Heart left ventricle (tissue), 16 donors: ENCODE data around the gene FKBP1A. TPM values are rescaled to one million over a fixed set of nuclear protein-coding genes. Genes with fewer than 3 reads are reported as not detected.
"Not testable (repeated sequence)": the region's sequence is repeated elsewhere in the genome, so short reads cannot be mapped to it uniquely, and the experiment has no call there.

Experiments
- ATAC-seq, 4 donors: fragments of 200-7000 bp; cut with Tn5 transposase; one replicate each; pipeline ENCODE4 v1.9.1; 2020 to 2022; ENCODE audit warnings: moderate library complexity in 4 of 4, mild to moderate bottlenecking in 3 of 4, moderate number of reproducible peaks in 1 of 4
- DNase-seq, 5 donors: peaks; one replicate each; pipeline ENCODE4 v3.0.0-alpha.2; 2020
- H3K27ac ChIP-seq, 12 donors: fragments of 200-600 bp; sonication (generic) in 4 of 12; one replicate each; pipeline versions ENCODE4 v1.5.0 to v1.8.0; 2016 to 2022; ENCODE audit warnings: mild to moderate bottlenecking in 2 of 12
- H3K27me3 ChIP-seq, 9 donors: fragments of 200-600 bp; sonication (generic) in 2 of 9; one replicate each; pipeline versions ENCODE4 v1.5.1 to v1.8.0; 2016 to 2022; ENCODE audit warnings: mild to moderate bottlenecking in 3 of 9
- H3K36me3 ChIP-seq, 9 donors: fragments of 200-600 bp; sonication (generic) in 2 of 9; one replicate each; pipeline versions ENCODE4 v1.5.0 to v1.8.0; 2018 to 2022; ENCODE audit warnings: mild to moderate bottlenecking in 2 of 9
- H3K4me1 ChIP-seq, 12 donors: fragments of 200-600 bp; sonication (generic) in 4 of 12; one replicate each; pipeline versions ENCODE4 v1.5.0 to v1.8.0; 2016 to 2022; ENCODE audit warnings: mild to moderate bottlenecking in 3 of 12
- H3K4me3 ChIP-seq, 12 donors: fragments of 200-600 bp; sonication (generic) in 4 of 12; one replicate each; pipeline versions ENCODE4 v1.5.0 to v1.8.0; 2017 to 2022; ENCODE audit warnings: mild to moderate bottlenecking in 9 of 12, moderate library complexity in 4 of 12
- H3K9me3 ChIP-seq, 12 donors: fragments of 200-600 bp; sonication (generic) in 4 of 12; one replicate each; pipeline versions ENCODE4 v1.5.0 to v1.8.0; 2016 to 2022; ENCODE audit warnings: mild to moderate bottlenecking in 1 of 12
- POLR2A ChIP-seq, 2 donors: fragments of 450-650 bp; IDR thresholded peaks; one replicate each; pipeline ENCODE4 v1.6.1; 2017; ENCODE audit warnings: antibody characterized with exemption in 2 of 2, mild to moderate bottlenecking in 2 of 2, moderate library complexity in 2 of 2
- WGBS, 4 donors: extraction: QIAGEN DNeasy Blood & Tissue Kit in 2 of 4; methylation state at CpG; one replicate each; pipeline versions ENCODE4 v1.1.5 to v1.1.7; 2013 to 2018; 5-methylcytosine and 5-hydroxymethylcytosine counted together
- intact Hi-C, 10 donors: fragments of 100-400 bp; cut with DNase I; formaldehyde crosslinking; loops; one replicate each; pipeline versions ENCODE4 v1.11.1 to v1.14.2; 2022
- polyA plus RNA-seq, 2 donors: library from polyadenylated mRNA; stranded (reverse); fragments of 200-250 nt; gene quantifications; one replicate each; pipeline ENCODE4 v1.2.3, GENCODE V29; 2013
- total RNA-seq, 9 donors: library from RNA; depleted of rRNA in 2 of 9; stranded (reverse); fragments of >200 nt in 2 of 9; fragmentation: NEBNext Ultra II Directional in 3 of 9; extraction: Animal tissue kit (Norgen Biotek cat#: 25700) in 3 of 9; gene quantifications; one replicate each; pipeline versions ENCODE4 v1.1.0 to v1.2.4, GENCODE V29; 2016 to 2023
- TF ChIP-seq, protein P1 (sequence below), 12 donors: fragments of 200-600 bp; sonication (generic) in 4 of 12; IDR thresholded peaks; one replicate each; pipeline versions ENCODE4 v1.5.0 to v1.8.0; 2018 to 2022; ENCODE audit warnings: antibody characterized with exemption in 12 of 12, mild to moderate bottlenecking in 5 of 12
- donor health status: ischemic (EF 13 %, LVEDD 7.1; RV severe dilation, severe dysfunction).
- donor health status: healthy with polysubstance abuse.
- donor health status: DM: no; HTN: yes; CAD: no.
- donor health status: DM: no; HTN: no; CAD: no.
- donor health status: ischemic (EF 25% LVEDD 6.9; RV normal size, moderate dysfunction).
- donor health status: ischemic (EF 25% LVEDD 5.7; RV mildly dilated, moderate dysfunction).
- donor health status: healthy.
- donor health status: DM: yes; HTN: yes; CAD: no.
- donor health status: ischemic (EF 35%, LVEDD 5.7; RV mildly dilated, moderate dysfunction).
- donor health status: nonischemic (EF 11% LVEDD 7.7; RV severe dilation, severe dysfunction).
- donor health status: DM: yes; HTN: yes; CAD: no.
- donor health status: PGD.
- donor health status: ischemic (EF 29% LVEDD 5.4; RV normal size, mild dysfunction).
- donor health status: nonischemic (EF 23%, LVEDD 6.1; RV moderate dilation, normal function).

Gene FKBP1A
- total and polyA plus RNA-seq, 11 donors: 71.3 to 401 (median 144) TPM

- intact Hi-C loops: no loop called here
- DNase-seq (no peak), ATAC-seq (no peak)
- Histone ChIP-seq H3K4me3 (no peak overlapping the region), H3K36me3 (no peaks in the 10 kb centered on the region), H3K27me3 (peaks cover 0 to 11% (median 0%) of the 10 kb centered on the region in 9 donors), H3K9me3 (no peaks in the 10 kb centered on the region), H3K27ac (no peak overlapping the region), H3K4me1 (peaks cover 0 to 6% (median 0%) of the 10 kb centered on the region in 12 donors)
- no peak for TF ChIP-seq POLR2A (IDR thresholded peaks at IDR 0.05)
- TF ChIP-seq, protein P1, sequence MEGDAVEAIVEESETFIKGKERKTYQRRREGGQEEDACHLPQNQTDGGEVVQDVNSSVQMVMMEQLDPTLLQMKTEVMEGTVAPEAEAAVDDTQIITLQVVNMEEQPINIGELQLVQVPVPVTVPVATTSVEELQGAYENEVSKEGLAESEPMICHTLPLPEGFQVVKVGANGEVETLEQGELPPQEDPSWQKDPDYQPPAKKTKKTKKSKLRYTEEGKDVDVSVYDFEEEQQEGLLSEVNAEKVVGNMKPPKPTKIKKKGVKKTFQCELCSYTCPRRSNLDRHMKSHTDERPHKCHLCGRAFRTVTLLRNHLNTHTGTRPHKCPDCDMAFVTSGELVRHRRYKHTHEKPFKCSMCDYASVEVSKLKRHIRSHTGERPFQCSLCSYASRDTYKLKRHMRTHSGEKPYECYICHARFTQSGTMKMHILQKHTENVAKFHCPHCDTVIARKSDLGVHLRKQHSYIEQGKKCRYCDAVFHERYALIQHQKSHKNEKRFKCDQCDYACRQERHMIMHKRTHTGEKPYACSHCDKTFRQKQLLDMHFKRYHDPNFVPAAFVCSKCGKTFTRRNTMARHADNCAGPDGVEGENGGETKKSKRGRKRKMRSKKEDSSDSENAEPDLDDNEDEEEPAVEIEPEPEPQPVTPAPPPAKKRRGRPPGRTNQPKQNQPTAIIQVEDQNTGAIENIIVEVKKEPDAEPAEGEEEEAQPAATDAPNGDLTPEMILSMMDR (IDR thresholded peaks at IDR 0.05): no peak
- WGBS, 4 donors: 90 to 92% (median 91%) methylated on average over 3 of the region's 3 CpGs
Observed at GRCh38 chr20:1401451-1401907, 8.6 kb upstream of the FKBP1A start.

DNA sequence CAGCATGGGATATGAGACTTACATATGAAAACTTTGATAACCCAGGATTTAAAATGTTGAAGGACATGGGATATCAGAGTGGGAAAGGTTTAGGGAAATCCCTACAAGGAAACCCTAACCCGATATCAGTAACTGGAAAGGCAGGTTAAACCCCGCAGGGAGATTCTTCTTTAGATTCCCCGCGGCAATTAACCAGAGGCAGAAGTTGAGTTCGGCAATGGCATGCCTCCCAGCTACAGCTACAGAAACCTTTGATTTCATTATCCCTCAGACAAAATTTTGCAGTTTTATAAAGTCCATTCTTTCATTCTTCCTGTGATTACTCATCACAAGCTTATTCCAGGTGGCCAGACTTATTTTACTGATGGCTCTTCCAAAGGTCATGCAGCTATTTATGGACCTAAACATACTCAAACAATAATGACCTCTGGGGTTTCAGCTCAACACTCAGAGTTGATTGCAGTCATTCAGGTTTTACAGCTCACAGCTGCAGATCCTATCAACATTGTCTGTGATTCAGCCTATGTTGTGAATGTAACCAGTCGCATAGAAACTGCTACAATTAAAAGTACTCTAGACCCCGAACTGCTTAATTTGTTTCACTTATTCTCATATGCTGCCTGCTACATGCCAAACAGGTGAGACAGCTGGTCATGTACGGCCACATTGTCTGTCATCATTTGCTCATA is 7.0 kb upstream of the FKBP1A start:
- H3K4me3 ChIP-seq, H3K4me1 ChIP-seq, H3K27ac ChIP-seq, H3K9me3 ChIP-seq, H3K36me3 ChIP-seq, DNase-seq: not testable (repeated sequence)
- intact Hi-C loops: loop anchor here in 5 of 10 donors (2.0 to 10.0 kb wide), 4 partner anchors 81 to 565 kb away; partner anchors contain the start of gene FAM110A (in 1 of the 5)
- peak in 1 of 4 donors; percentile 22 for ATAC-seq
- H3K27me3 ChIP-seq: peaks cover 0 to 16% (median 0%) of the 10 kb centered on the region in 9 donors
- 55 to 62% (median 59%) methylated on average over 8 of the region's 8 CpGs for WGBS, 4 donors

DNA sequence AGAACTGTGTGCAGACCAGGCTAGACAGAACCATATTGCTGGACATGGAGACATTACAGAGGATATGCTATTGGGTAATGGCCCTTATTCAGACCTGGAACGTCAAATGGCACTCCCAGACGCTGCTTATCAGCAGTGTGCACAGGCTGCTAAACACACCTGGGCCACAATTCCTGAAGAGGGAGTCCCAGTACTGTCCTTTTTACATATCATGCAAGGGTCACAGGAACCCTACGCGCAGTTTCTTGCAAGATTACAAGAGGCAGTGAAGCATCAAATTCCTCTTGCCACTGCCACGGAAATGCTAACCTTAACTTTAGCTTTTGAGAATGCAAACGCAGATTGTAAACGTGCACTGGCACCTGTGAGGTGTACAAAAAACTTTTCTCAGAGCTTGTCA is 5.3 kb upstream of the FKBP1A start:
- H3K4me3 ChIP-seq, H3K9me3 ChIP-seq, H3K36me3 ChIP-seq, DNase-seq, ATAC-seq, H3K27ac ChIP-seq: not testable (repeated sequence)
- 67 to 76% (median 70%) methylated on average over 7 of the region's 7 CpGs for WGBS, 4 donors
- Histone ChIP-seq H3K4me1 (peaks cover 0 to 14% (median 8%) of the 10 kb centered on the region in 12 donors), H3K27me3 (peaks cover 0 to 16% (median 0%) of the 10 kb centered on the region in 9 donors)
- intact Hi-C loops: loop anchor here in 5 of 10 donors (2.0 to 10.0 kb wide), 4 partner anchors 79 to 563 kb away; partner anchors contain the start of gene FAM110A (in 1 of the 5)

GRCh38 chr20:1397710-1398109 is 4.9 kb upstream of the FKBP1A start:
- TF ChIP-seq, protein P1 (IDR thresholded peaks at IDR 0.05): peak; percentile 17 to 48 (median 34)
- no peak for TF ChIP-seq POLR2A (IDR thresholded peaks at IDR 0.05)
- intact Hi-C loops: loop anchor here in 6 of 10 donors (2.0 to 10.0 kb wide), 5 partner anchors 79 to 563 kb away; partner anchors contain the start of gene FAM110A (in 1 of the 6)
- Histone ChIP-seq H3K4me3 (no peak overlapping the region), H3K27ac (no peak overlapping the region), H3K36me3 (no peaks in the 10 kb centered on the region), H3K27me3 (peaks cover 0 to 11% (median 0%) of the 10 kb centered on the region in 9 donors), H3K9me3 (no peaks in the 10 kb centered on the region), H3K4me1 (peaks cover 0 to 16% (median 8%) of the 10 kb centered on the region in 12 donors)
- no peak for ATAC-seq
- DNase-seq: no peak
- 56 to 68% (median 62%) methylated on average over 4 of the region's 4 CpGs for WGBS, 4 donors

GRCh38 chr20:1396702-1397101 is 3.8 kb upstream of the FKBP1A start:
- intact Hi-C loops: loop anchor here in 4 of 10 donors (2.0 to 10.0 kb wide), 3 partner anchors 82 to 562 kb away; partner anchors contain the start of gene FAM110A (in 1 of the 4)
- peak overlapping the region in 6 of 12 donors; percentile 10 to 51 (median 32) for H3K27ac ChIP-seq
- H3K27me3 ChIP-seq: peaks cover 0 to 10% (median 0%) of the 10 kb centered on the region in 9 donors
- no peaks in the 10 kb centered on the region for H3K36me3 ChIP-seq
- TF ChIP-seq, protein P1 (IDR thresholded peaks at IDR 0.05): no peak
- TF ChIP-seq POLR2A (IDR thresholded peaks at IDR 0.05): no peak
- DNase-seq (no peak), ATAC-seq (no peak)
- 75 to 85% (median 83%) methylated on average over 4 of the region's 4 CpGs for WGBS, 4 donors
- no peak overlapping the region for H3K4me3 ChIP-seq
- H3K9me3 ChIP-seq: no peaks in the 10 kb centered on the region
- peaks cover 0 to 20% (median 11%) of the 10 kb centered on the region in 12 donors for H3K4me1 ChIP-seq
